ENCODE results near the gene NT5C3A. TPM values are rescaled to one million over a fixed set of nuclear protein-coding genes. Genes with fewer than 3 reads are reported as not detected.

NT5C3A gene
- total and polyA plus RNA-seq, 2 of the 8 experiments (the other 6 are each of a cell fraction or from before 2014, with no cell fraction given), result 7.5 to 22.7 TPM

DNA sequence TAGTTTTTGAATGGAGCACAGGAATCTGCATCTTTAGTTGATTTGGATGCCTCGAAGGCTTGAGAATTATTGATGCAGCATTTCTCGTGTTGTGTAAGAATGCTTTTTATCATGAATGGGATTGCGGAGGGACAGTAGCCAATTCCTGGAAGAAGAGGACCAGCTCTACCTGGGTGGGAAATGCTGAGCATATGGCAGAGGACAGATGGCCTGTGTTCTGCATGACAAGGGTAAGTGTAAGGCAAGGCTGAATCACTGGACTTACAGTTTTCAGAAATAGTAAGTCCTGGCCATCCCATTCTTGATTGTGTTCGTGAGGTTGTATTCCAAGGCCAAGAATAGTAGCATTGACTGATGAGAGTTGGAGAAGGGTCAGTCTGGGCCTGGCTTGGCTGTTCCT, 30.7 kb upstream of the NT5C3A start (continued):
- TF ChIP-seq, protein P1, sequence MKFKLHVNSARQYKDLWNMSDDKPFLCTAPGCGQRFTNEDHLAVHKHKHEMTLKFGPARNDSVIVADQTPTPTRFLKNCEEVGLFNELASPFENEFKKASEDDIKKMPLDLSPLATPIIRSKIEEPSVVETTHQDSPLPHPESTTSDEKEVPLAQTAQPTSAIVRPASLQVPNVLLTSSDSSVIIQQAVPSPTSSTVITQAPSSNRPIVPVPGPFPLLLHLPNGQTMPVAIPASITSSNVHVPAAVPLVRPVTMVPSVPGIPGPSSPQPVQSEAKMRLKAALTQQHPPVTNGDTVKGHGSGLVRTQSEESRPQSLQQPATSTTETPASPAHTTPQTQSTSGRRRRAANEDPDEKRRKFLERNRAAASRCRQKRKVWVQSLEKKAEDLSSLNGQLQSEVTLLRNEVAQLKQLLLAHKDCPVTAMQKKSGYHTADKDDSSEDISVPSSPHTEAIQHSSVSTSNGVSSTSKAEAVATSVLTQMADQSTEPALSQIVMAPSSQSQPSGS (IDR thresholded peaks at IDR 0.05; ENCODE audit: low read length), result no peak
- TF ChIP-seq PHF8 (conservative IDR thresholded peaks at IDR 0.05; ENCODE audit: low read depth, low read length) (no peak), TCF12 (IDR thresholded peaks at IDR 0.05; ENCODE audit: low read depth, low read length) (no peak), SIX5 (IDR thresholded peaks at IDR 0.05; ENCODE audit: low read depth, low read length) (no peak), HDAC2 (IDR thresholded peaks at IDR 0.05; ENCODE audit: borderline replicate concordance in 1 of 2, low read depth in 2 of 2, low read length in 2 of 2) (no peak)

Data from H1 (cell line).